ENCODE data around the gene CDC73. TPM values are rescaled to one million over a fixed set of nuclear protein-coding genes. Genes with fewer than 3 reads are reported as not detected.

Gene CDC73
- total and polyA plus RNA-seq, 9 of the 15 experiments (the other 6 are each of a cell fraction or from before 2014, with no cell fraction given) = 19.0 to 61.7 (median 30.1) TPM

DNA sequence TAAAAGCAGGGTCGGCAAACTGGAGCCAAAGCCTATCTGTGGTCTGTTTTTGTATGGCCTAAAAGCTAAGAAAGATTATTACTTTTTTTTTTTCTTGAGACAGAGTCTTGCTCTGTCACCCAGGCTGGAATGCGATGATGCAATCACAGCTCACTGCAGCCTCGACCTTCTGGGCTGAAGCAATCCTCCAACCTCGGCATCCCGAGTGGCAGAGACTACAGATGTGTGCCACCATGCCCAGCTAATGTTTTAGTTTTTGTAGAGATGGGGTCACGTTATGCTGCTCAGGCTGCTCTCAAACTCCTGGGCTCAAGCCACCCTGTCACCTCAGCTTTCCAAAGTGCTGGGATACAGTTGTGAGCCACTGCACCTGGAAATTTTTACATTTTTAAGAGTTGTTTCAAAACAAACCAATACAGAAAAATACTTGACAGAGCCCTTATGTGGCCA is 10.2 kb upstream of the CDC73 start (continued):
- TF ChIP-seq DDX20 (tag; IDR thresholded peaks at IDR 0.05; ENCODE audit: low read depth) = 0 out of 2 replicates have a peak, but pooled peaks have one; percentile 25
- no peak for TF ChIP-seq ZFP1 (CRISPR knock-in tag; IDR thresholded peaks at IDR 0.05)
- TF ChIP-seq TEAD4 (IDR thresholded peaks at IDR 0.05; ENCODE audit: low read length) = peak; percentile 87
- no peak for TF ChIP-seq TEAD4 (CRISPR knock-in tag; IDR thresholded peaks at IDR 0.05; ENCODE audit: borderline replicate concordance)
- TF ChIP-seq, protein P1, sequence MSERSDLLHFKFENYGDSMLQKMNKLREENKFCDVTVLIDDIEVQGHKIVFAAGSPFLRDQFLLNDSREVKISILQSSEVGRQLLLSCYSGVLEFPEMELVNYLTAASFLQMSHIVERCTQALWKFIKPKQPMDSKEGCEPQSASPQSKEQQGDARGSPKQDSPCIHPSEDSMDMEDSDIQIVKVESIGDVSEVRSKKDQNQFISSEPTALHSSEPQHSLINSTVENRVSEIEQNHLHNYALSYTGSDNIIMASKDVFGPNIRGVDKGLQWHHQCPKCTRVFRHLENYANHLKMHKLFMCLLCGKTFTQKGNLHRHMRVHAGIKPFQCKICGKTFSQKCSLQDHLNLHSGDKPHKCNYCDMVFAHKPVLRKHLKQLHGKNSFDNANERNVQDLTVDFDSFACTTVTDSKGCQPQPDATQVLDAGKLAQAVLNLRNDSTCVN (CRISPR knock-in tag; IDR thresholded peaks at IDR 0.05) = no peak
- no peak for TF ChIP-seq SIN3B (IDR thresholded peaks at IDR 0.05; ENCODE audit: low read depth)
- TF ChIP-seq SMAD4 (CRISPR knock-in tag; conservative IDR thresholded peaks at IDR 0.05) = peak; percentile 88
- TF ChIP-seq, protein P2, sequence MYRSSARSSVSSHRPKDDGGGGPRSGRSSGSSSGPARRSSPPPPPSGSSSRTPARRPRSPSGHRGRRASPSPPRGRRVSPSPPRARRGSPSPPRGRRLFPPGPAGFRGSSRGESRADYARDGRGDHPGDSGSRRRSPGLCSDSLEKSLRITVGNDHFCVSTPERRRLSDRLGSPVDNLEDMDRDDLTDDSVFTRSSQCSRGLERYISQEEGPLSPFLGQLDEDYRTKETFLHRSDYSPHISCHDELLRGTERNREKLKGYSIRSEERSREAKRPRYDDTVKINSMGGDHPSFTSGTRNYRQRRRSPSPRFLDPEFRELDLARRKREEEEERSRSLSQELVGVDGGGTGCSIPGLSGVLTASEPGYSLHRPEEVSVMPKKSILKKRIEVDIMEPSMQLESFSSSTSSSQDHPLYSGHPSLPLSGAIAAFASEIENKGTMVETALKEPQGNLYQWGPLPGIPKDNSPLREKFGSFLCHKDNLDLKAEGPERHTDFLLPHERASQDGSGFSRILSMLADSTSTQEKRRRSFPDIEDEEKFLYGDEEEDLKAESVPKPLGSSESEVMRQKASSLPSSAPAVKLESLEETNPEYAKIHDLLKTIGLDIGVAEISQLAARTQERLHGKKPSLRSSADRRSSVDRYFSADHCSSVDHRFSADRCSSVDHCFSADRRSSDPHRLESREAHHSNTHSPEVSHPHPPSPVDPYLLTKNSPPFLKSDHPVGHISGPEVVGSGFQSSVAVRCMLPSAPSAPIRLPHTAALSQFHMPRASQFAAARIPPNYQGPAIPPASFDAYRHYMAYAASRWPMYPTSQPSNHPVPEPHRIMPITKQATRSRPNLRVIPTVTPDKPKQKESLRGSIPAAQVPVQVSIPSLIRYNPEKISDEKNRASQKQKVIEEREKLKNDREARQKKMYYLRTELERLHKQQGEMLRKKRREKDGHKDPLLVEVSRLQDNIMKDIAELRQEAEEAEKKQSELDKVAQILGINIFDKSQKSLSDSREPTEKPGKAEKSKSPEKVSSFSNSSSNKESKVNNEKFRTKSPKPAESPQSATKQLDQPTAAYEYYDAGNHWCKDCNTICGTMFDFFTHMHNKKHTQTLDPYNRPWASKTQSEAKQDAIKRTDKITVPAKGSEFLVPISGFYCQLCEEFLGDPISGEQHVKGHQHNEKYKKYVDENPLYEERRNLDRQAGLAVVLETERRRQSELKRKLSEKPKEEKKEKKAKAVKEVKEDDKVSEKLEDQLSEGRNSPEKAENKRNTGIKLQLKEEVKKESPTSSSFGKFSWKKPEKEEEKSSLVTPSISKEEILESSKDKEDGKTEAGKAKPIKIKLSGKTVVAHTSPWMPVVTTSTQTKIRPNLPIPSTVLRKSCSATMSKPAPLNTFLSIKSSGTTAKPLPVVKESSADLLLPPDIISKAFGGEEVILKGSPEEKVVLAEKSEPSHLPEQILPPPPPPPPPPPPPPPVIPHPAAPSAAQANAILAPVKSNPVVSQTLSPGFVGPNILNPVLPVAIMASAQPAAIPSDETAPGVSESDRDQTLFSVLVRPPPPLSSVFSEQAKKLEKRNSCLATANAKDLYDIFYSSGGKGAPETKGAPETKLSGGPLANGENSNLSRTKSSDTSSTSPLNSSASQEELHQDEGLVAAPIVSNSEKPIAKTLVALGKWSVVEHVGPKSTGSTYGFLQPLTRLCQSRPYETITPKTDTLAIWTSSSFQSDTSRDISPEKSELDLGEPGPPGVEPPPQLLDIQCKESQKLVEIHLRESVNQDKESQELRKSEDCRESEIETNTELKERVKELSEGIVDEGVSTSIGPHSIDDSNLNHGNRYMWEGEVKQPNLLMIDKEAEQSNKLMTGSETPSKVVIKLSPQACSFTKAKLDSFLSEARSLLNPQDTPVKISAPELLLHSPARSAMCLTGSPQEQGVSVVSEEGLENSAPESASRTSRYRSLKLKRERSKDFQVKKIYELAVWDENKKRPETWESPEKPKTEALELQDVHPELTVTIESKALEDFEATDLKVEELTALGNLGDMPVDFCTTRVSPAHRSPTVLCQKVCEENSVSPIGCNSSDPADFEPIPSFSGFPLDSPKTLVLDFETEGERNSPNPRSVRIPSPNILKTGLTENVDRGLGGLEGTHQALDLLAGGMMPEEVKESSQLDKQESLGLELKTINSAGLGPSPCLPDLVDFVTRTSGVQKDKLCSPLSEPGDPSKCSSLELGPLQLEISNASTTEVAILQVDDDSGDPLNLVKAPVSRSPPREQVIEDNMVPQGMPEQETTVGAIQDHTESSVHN (IDR thresholded peaks at IDR 0.05; ENCODE audit: borderline replicate concordance in 1 of 2, low read depth in 1 of 2) = no peak
- TF ChIP-seq, protein P3, sequence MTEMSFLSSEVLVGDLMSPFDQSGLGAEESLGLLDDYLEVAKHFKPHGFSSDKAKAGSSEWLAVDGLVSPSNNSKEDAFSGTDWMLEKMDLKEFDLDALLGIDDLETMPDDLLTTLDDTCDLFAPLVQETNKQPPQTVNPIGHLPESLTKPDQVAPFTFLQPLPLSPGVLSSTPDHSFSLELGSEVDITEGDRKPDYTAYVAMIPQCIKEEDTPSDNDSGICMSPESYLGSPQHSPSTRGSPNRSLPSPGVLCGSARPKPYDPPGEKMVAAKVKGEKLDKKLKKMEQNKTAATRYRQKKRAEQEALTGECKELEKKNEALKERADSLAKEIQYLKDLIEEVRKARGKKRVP (CRISPR knock-in tag; IDR thresholded peaks at IDR 0.05) = peak; percentile 98
- TF ChIP-seq ZNF589 (CRISPR knock-in tag; IDR thresholded peaks at IDR 0.05; ENCODE audit: low read depth) = peak; percentile 80; the same call in 1 of the 2 replicates
- TF ChIP-seq KDM5B (IDR thresholded peaks at IDR 0.05; ENCODE audit: insufficient replicate concordance, low read depth, low read length) = no peak
- no peak for TF ChIP-seq U2AF1 (optimal IDR thresholded peaks at IDR 0.05; ENCODE audit: low read depth, low read length)
- TF ChIP-seq, protein P4, sequence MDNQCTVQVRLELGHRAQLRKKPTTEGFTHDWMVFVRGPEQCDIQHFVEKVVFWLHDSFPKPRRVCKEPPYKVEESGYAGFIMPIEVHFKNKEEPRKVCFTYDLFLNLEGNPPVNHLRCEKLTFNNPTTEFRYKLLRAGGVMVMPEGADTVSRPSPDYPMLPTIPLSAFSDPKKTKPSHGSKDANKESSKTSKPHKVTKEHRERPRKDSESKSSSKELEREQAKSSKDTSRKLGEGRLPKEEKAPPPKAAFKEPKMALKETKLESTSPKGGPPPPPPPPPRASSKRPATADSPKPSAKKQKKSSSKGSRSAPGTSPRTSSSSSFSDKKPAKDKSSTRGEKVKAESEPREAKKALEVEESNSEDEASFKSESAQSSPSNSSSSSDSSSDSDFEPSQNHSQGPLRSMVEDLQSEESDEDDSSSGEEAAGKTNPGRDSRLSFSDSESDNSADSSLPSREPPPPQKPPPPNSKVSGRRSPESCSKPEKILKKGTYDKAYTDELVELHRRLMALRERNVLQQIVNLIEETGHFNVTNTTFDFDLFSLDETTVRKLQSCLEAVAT (IDR thresholded peaks at IDR 0.05) = no peak
- TF ChIP-seq, protein P5, sequence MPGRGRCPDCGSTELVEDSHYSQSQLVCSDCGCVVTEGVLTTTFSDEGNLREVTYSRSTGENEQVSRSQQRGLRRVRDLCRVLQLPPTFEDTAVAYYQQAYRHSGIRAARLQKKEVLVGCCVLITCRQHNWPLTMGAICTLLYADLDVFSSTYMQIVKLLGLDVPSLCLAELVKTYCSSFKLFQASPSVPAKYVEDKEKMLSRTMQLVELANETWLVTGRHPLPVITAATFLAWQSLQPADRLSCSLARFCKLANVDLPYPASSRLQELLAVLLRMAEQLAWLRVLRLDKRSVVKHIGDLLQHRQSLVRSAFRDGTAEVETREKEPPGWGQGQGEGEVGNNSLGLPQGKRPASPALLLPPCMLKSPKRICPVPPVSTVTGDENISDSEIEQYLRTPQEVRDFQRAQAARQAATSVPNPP (IDR thresholded peaks at IDR 0.05; ENCODE audit: borderline replicate concordance, insufficient read depth, insufficient read length) = no peak
